ENCODE data around the gene ADAMTS12.

DNA sequence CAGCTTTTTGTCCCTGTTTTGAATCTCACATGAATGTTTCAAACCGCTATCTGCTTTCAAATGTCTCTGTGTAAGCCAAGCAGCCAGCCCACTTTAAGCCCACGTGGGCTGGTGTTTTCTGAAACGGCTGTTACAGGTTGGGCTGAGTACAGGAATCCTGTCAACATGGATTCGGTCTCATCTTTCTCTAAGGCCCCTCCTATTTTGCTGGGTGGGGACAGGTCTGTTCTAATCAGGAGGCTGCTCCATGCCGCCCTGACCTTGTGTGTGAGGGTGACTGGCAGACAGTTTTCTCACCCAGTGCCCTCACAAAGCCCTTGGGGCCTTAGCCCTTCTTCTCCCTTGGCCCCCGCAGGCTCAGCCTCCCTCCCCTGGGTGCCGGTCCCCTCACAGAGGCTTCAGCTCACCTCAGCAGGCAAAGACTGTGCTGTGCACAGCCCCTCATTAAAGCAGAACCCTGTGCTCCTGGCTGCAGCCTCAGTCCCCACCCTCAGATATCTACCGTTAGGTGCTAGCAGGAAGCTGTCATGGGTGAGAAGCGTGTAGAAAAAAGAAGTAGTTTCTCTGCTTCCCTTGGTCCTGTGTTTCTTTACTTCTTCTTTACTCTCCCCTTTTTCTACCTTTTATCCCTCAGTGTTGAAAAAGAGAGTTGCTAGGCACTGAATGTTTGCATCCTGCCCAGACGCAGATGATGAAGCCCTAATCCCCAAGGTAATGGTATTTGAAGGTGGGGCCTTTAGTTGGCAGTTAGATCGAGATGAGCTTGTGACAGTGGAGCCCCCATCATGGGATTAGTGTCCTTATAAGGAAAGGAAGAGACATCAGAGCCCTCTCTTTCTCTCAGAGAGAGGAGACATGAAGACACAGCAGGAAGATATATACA lies 205.7 kb downstream of the ADAMTS12 start:
- TF ChIP-seq CTCF (IDR thresholded peaks at IDR 0.05) (no peak), POLR2A (IDR thresholded peaks at IDR 0.05) (no peak), POLR2AphosphoS5 (IDR thresholded peaks at IDR 0.05) (no peak)

Data from transverse colon (tissue), 4 donors.